Naive thymus-derived CD8-positive, alpha-beta T cell (primary cell): ENCODE measurements around the gene COA7. TPM values are rescaled to one million over a fixed set of nuclear protein-coding genes. Genes with fewer than 3 reads are reported as not detected.

Source experiments
- ATAC-seq, 2 donors: fragments of 150-1000 bp; cut with Tn5 transposase in 1 of 2; sonication (Bioruptor Pico), chemical (Tn5 transposase) in 1 of 2; 1 replicate in 1 of 2; 2 replicates in 1 of 2; pipeline ENCODE4 v1.10.0; 2021; ENCODE audit warnings: mild to moderate bottlenecking in 2 of 2, moderate library complexity in 2 of 2
- POLR2A ChIA-PET: fragments of 350-600 bp; sonication (Branson Sonifier 250); formaldehyde crosslinking; loops from one replicate; lab custom pipeline; 2021; ENCODE audit warnings: antibody characterized with exemption; lab: Charles Lee
- DNase-seq, 10 donors: peaks; one replicate each; pipeline versions ENCODE4 v3.0.0 to v3.0.0-alpha.2; 2020 to 2022
- H3K27ac Mint-ChIP-seq, 10 donors: one replicate each; pipeline ENCODE4 v1.8.0; 2020 to 2022; ENCODE audit warnings: mild to moderate bottlenecking in 10 of 10, mixed read lengths in 10 of 10, moderate library complexity in 4 of 10, inconsistent platforms in 1 of 10
- H3K27me3 Mint-ChIP-seq, 5 donors: one replicate each; pipeline ENCODE4 v1.8.0; 2021 to 2022; ENCODE audit warnings: mixed read lengths in 5 of 5
- H3K36me3 Mint-ChIP-seq, 3 donors: one replicate each; pipeline ENCODE4 v1.8.0; 2020 to 2022; ENCODE audit warnings: mixed read lengths in 3 of 3, mild to moderate bottlenecking in 2 of 3, inconsistent platforms in 1 of 3
- H3K4me1 Mint-ChIP-seq, 4 donors: one replicate each; pipeline ENCODE4 v1.8.0; 2021 to 2022; ENCODE audit warnings: mixed read lengths in 4 of 4
- H3K4me3 Mint-ChIP-seq, 10 donors: one replicate each; pipeline ENCODE4 v1.8.0; 2020 to 2022; ENCODE audit warnings: mild to moderate bottlenecking in 10 of 10, mixed read lengths in 10 of 10, moderate library complexity in 6 of 10, inconsistent platforms in 1 of 10
- H3K9me3 Mint-ChIP-seq, 9 donors: one replicate each; pipeline ENCODE4 v1.8.0; 2020 to 2022; ENCODE audit warnings: mixed read lengths in 9 of 9, mild to moderate bottlenecking in 3 of 9, inconsistent platforms in 1 of 9, moderate library complexity in 1 of 9
- polyA plus RNA-seq, 3 donors: library from polyadenylated mRNA; unstranded; fragments of 300-500 nt; fragmentation: Illumina TruSeq; gene quantifications; one replicate each; pipeline ENCODE4 v1.2.3, GENCODE V29; 2021
- total RNA-seq, 8 experiments: library from RNA in 2 of 8; stranded (reverse) in 2 of 8; gene quantifications; one replicate each; pipeline ENCODE4 v1.2.3 and lab custom pipeline; 2021 to 2026

The COA7 gene
- total and polyA plus RNA-seq, 5 experiments from 2014 or later, result 2.4 to 4.2 (median 3.1) TPM

- Mint-ChIP-seq H3K27me3 (no peaks in the 10 kb centered on the region), H3K4me3 (no peak overlapping the region), H3K4me1 (peaks cover 10 to 25% (median 16%) of the 10 kb centered on the region in 4 donors), H3K9me3 (no peaks in the 10 kb centered on the region), H3K36me3 (peaks cover 0 to 41% (median 16%) of the 10 kb centered on the region in 3 donors), H3K27ac (peak overlapping the region in 9 of 10 donors; percentile 39 to 86 (median 75))
- DNase-seq, result no peak
- POLR2A ChIA-PET, result interaction anchor here (0.6 to 1.5 kb wide), 5 partner anchors 29 to 326 kb away, joined by 3 to 8 read pairs (median 4); partner anchors contain the start of genes SHISAL2A and TUT4
- ATAC-seq, result no peak
Measured at GRCh38 chr1:52665006-52665941, 32.9 kb downstream of the COA7 start.

GRCh38 chr1:52663716-52664115, 34.4 kb downstream of the COA7 start:
- ATAC-seq, result no peak
- no peak for DNase-seq
- no peaks in the 10 kb centered on the region for H3K27me3 Mint-ChIP-seq
- POLR2A ChIA-PET, result interaction anchor here (0.7 kb wide), 1 partner anchor 25 kb away, joined by 3 read pairs; no protein-coding TSS in a partner anchor
- H3K27ac Mint-ChIP-seq, result peak overlapping the region in 3 of 10 donors; percentile 1 to 54 (median 25)
- no peaks in the 10 kb centered on the region for H3K9me3 Mint-ChIP-seq
- no peak overlapping the region for H3K4me3 Mint-ChIP-seq
- H3K36me3 Mint-ChIP-seq, result peaks cover 0 to 39% (median 10%) of the 10 kb centered on the region in 3 donors
- peaks cover 10 to 25% (median 23%) of the 10 kb centered on the region in 4 donors for H3K4me1 Mint-ChIP-seq

- no peaks in the 10 kb centered on the region for H3K27me3 Mint-ChIP-seq
Measured at GRCh38 chr1:52662645-52663313, 35.4 kb downstream of the COA7 start.

GRCh38 chr1:52660807-52661206, 37.3 kb downstream of the COA7 start:
- POLR2A ChIA-PET, result interaction anchor here (1.3 to 1.8 kb wide), 2 partner anchors 9 to 23 kb away, joined by 4 to 5 read pairs; no protein-coding TSS in a partner anchor
- DNase-seq (no peak), ATAC-seq (no peak)
- Mint-ChIP-seq H3K4me1 (peaks cover 7 to 36% (median 17%) of the 10 kb centered on the region in 4 donors), H3K4me3 (no peak overlapping the region), H3K9me3 (no peaks in the 10 kb centered on the region), H3K27ac (peak overlapping the region in 9 of 10 donors; percentile 4 to 78 (median 39)), H3K27me3 (no peaks in the 10 kb centered on the region), H3K36me3 (peaks cover 0 to 42% (median under 1%) of the 10 kb centered on the region in 3 donors)

More at GRCh38 chr1:52662645-52663313, 35.4 kb downstream of the COA7 start:
- H3K4me1 Mint-ChIP-seq, result peaks cover 10 to 25% (median 24%) of the 10 kb centered on the region in 4 donors
- DNase-seq (no peak), ATAC-seq (no peak)
- peaks cover 0 to 32% (median 3%) of the 10 kb centered on the region in 3 donors for H3K36me3 Mint-ChIP-seq
- POLR2A ChIA-PET, result interaction anchor here (0.9 kb wide), 1 partner anchor 29 kb away, joined by 3 read pairs; the partner anchor contains the start of gene SHISAL2A
- H3K27ac Mint-ChIP-seq, result peak overlapping the region in 6 of 10 donors; percentile 25 to 87 (median 56)
- no peaks in the 10 kb centered on the region for H3K9me3 Mint-ChIP-seq
- H3K4me3 Mint-ChIP-seq, result no peak overlapping the region

GRCh38 chr1:52659851-52660596, 38.1 kb downstream of the COA7 start:
- Mint-ChIP-seq H3K4me1 (peaks cover 9 to 34% (median 18%) of the 10 kb centered on the region in 4 donors), H3K27ac (peak overlapping the region in 9 of 10 donors; percentile 4 to 86 (median 74)), H3K9me3 (no peaks in the 10 kb centered on the region), H3K4me3 (no peak overlapping the region), H3K27me3 (no peaks in the 10 kb centered on the region), H3K36me3 (peaks cover 0 to 47% (median 2%) of the 10 kb centered on the region in 3 donors)
- POLR2A ChIA-PET, result interaction anchor here (0.5 to 5.7 kb wide), 4 partner anchors 9 to 33 kb away, joined by 4 to 33 read pairs (median 5); partner anchors contain the start of gene SHISAL2A
- ATAC-seq (no peak), DNase-seq (no peak)

- Mint-ChIP-seq H3K4me3 (no peak overlapping the region), H3K36me3 (peaks cover 2 to 50% (median 5%) of the 10 kb centered on the region in 3 donors), H3K9me3 (no peaks in the 10 kb centered on the region), H3K27me3 (no peaks in the 10 kb centered on the region), H3K4me1 (peaks cover 9 to 33% (median 18%) of the 10 kb centered on the region in 4 donors), H3K27ac (peak overlapping the region; percentile 51 to 86 (median 68))
- ATAC-seq (no peak), DNase-seq (no peak)
- POLR2A ChIA-PET, result interaction anchor here (1.1 to 5.7 kb wide), 3 partner anchors 18 to 25 kb away, joined by 3 to 33 read pairs (median 5); partner anchors contain the start of gene SHISAL2A
Measured at GRCh38 chr1:52659356-52659755, 38.8 kb downstream of the COA7 start.

- DNase-seq, result no peak
- H3K27ac Mint-ChIP-seq, result peak overlapping the region in 9 of 10 donors; percentile 17 to 86 (median 70)
Measured at GRCh38 chr1:52658795-52659194, 39.4 kb downstream of the COA7 start.

GRCh38 chr1:52657702-52658101, 40.4 kb downstream of the COA7 start:
- no peaks in the 10 kb centered on the region for H3K9me3 Mint-ChIP-seq
- peaks cover 10 to 35% (median 20%) of the 10 kb centered on the region in 4 donors for H3K4me1 Mint-ChIP-seq
- peaks cover 6 to 60% (median 12%) of the 10 kb centered on the region in 3 donors for H3K36me3 Mint-ChIP-seq
- H3K4me3 Mint-ChIP-seq, result no peak overlapping the region
- POLR2A ChIA-PET, result interaction anchor here (0.6 to 5.7 kb wide), 4 partner anchors 8 to 230 kb away, joined by 4 to 33 read pairs (median 7); partner anchors contain the start of genes SHISAL2A and TUT4
- no peak for ATAC-seq
- no peaks in the 10 kb centered on the region for H3K27me3 Mint-ChIP-seq
- peak overlapping the region in 9 of 10 donors; percentile 15 to 84 (median 68) for H3K27ac Mint-ChIP-seq
- DNase-seq, result no peak

More at GRCh38 chr1:52658795-52659194, 39.4 kb downstream of the COA7 start:
- no peaks in the 10 kb centered on the region for H3K9me3 Mint-ChIP-seq
- POLR2A ChIA-PET, result interaction anchor here (0.6 to 5.7 kb wide), 6 partner anchors 9 to 310 kb away, joined by 3 to 33 read pairs (median 4); partner anchors contain the start of genes SHISAL2A and TUT4
- H3K4me3 Mint-ChIP-seq, result no peak overlapping the region
- peaks cover 9 to 35% (median 18%) of the 10 kb centered on the region in 4 donors for H3K4me1 Mint-ChIP-seq
- H3K36me3 Mint-ChIP-seq, result peaks cover 6 to 56% (median 7%) of the 10 kb centered on the region in 3 donors
- no peaks in the 10 kb centered on the region for H3K27me3 Mint-ChIP-seq
- peak in 1 of 2 donors; percentile 44 for ATAC-seq

GRCh38 chr1:52654063-52654462, 44.1 kb downstream of the COA7 start:
- Mint-ChIP-seq H3K4me1 (peaks cover 14 to 44% (median 21%) of the 10 kb centered on the region in 4 donors), H3K36me3 (peaks cover 6 to 76% (median 13%) of the 10 kb centered on the region in 3 donors), H3K27ac (peak overlapping the region in 9 of 10 donors; percentile 4 to 87 (median 56)), H3K9me3 (no peaks in the 10 kb centered on the region), H3K4me3 (no peak overlapping the region), H3K27me3 (no peaks in the 10 kb centered on the region)
- ATAC-seq (no peak), DNase-seq (no peak)
- POLR2A ChIA-PET, result interaction anchor here (1.1 to 1.5 kb wide), 2 partner anchors 13 to 16 kb away, joined by 3 to 4 read pairs; no protein-coding TSS in a partner anchor

GRCh38 chr1:52653207-52653849, 44.8 kb downstream of the COA7 start:
- ATAC-seq, result no peak

More at GRCh38 chr1:52653207-52653849, 44.8 kb downstream of the COA7 start:
- Mint-ChIP-seq H3K36me3 (peaks cover 6 to 79% (median 16%) of the 10 kb centered on the region in 3 donors), H3K27me3 (no peaks in the 10 kb centered on the region), H3K9me3 (no peaks in the 10 kb centered on the region), H3K4me1 (peaks cover 13 to 51% (median 25%) of the 10 kb centered on the region in 4 donors), H3K4me3 (no peak overlapping the region), H3K27ac (peak overlapping the region; percentile 26 to 90 (median 79))
- POLR2A ChIA-PET, result interaction anchor here (1.0 to 1.7 kb wide), 5 partner anchors 12 to 100 kb away, joined by 3 to 5 read pairs (median 4); partner anchors contain the start of genes SHISAL2A and TUT4
- DNase-seq, result no peak
